SK-N-SH (cell line): Measurements from ENCODE around the gene MRPS15.

ENCODE experiments used
- EP300 ChIP-seq, 2 experiments: IDR thresholded peaks; 2 replicates each; pipeline versions ENCODE4 v1.4.0 to v1.6.1; 2012; ENCODE audit warnings: borderline replicate concordance in 1 of 2, low read depth in 1 of 2, low read length in 1 of 2
- EZH2phosphoT487 ChIP-seq: fragments of 200-600 bp; sonication (generic); IDR thresholded peaks from 2 replicates; pipeline ENCODE4 v1.6.1; 2017; ENCODE audit warnings: low read depth, mixed run types, mild to moderate bottlenecking, antibody characterized with exemption, moderate library complexity, borderline replicate concordance
- FOXJ3 ChIP-seq: sonication (generic); formaldehyde crosslinking; IDR thresholded peaks from 2 replicates; pipeline ENCODE4 v1.5.1; 2020; ENCODE audit warnings: mild to moderate bottlenecking, missing genetic modification reagents
- FOXM1 ChIP-seq: IDR thresholded peaks from 2 replicates; pipeline ENCODE4 v1.4.0; 2012; ENCODE audit warnings: low read depth, mild to moderate bottlenecking
- POLR2AphosphoS5 ChIP-seq: IDR thresholded peaks from 2 replicates; pipeline ENCODE4 v1.6.1; 2012; ENCODE audit warnings: low read depth, low read length
- RFX5 ChIP-seq: IDR thresholded peaks from 2 replicates; pipeline ENCODE4 v1.6.1; 2012; ENCODE audit warnings: mild to moderate bottlenecking, improper control_type of control experiment, low read length
- TCF12 ChIP-seq: IDR thresholded peaks from 2 replicates; pipeline ENCODE4 v1.4.0; 2012
- TEAD4 ChIP-seq: IDR thresholded peaks from 2 replicates; pipeline ENCODE4 v1.4.0; 2012; ENCODE audit warnings: mild to moderate bottlenecking, borderline replicate concordance; ENCODE audit not compliant: insufficient read depth
- YY1 ChIP-seq: IDR thresholded peaks from 2 replicates; pipeline ENCODE4 v1.4.0; 2012; ENCODE audit warnings: low read depth, mild to moderate bottlenecking
- TF ChIP-seq, protein P1 (sequence below): fragments of 200-600 bp; sonication (generic); IDR thresholded peaks from 2 replicates; pipeline ENCODE4 v1.6.1; 2017; ENCODE audit warnings: antibody characterized with exemption, mild to moderate bottlenecking, moderate library complexity
- TF ChIP-seq, protein P2 (sequence below): IDR thresholded peaks from 2 replicates; pipeline ENCODE4 v1.6.1; 2012; ENCODE audit warnings: mild to moderate bottlenecking, low read depth, low read length, moderate library complexity

DNA sequence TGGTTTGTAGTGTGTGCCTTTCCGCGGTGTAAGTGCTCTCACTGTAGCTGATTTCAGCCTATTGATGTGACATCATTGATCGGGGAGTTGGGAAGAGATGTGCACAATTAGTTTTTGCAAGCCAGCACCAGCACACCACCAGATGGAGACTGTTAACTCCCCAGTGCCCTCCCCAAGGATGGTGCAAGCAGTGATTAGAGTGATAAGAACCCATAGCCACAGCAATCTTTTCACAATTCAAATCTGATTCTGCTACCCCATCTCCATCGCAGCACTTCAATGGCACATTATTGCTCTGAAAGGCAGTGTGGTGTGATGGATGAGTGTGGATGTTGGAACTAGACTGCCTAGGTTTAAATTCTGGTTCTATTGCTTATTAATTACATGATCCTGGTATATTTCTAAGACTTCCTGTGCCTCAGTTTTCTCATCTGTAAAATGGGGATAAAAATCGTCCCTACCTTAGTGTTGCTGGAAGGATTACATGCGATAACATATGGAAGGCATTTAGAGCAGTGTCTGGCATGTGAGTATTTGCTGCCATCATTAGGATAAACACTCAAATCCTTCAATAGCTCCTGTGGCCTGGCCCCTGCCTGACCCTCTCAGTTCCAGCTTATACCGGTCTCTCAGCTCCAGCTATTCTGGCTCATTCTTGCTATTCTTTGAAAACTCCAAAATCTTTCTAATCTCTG lies 11.9 kb upstream of the MRPS15 start:
- TF ChIP-seq FOXJ3 (CRISPR knock-in tag) (no peak), TEAD4 (no peak), POLR2AphosphoS5 (no peak), EP300 (IDR thresholded peaks at IDR 0.05; ENCODE audit: borderline replicate concordance in 1 of 2, low read depth in 1 of 2, low read length in 1 of 2) (no peak), FOXM1 (no peak), RFX5 (no peak), TCF12 (no peak), EZH2phosphoT487 (no peak), YY1 (no peak)
- TF ChIP-seq, protein P1, sequence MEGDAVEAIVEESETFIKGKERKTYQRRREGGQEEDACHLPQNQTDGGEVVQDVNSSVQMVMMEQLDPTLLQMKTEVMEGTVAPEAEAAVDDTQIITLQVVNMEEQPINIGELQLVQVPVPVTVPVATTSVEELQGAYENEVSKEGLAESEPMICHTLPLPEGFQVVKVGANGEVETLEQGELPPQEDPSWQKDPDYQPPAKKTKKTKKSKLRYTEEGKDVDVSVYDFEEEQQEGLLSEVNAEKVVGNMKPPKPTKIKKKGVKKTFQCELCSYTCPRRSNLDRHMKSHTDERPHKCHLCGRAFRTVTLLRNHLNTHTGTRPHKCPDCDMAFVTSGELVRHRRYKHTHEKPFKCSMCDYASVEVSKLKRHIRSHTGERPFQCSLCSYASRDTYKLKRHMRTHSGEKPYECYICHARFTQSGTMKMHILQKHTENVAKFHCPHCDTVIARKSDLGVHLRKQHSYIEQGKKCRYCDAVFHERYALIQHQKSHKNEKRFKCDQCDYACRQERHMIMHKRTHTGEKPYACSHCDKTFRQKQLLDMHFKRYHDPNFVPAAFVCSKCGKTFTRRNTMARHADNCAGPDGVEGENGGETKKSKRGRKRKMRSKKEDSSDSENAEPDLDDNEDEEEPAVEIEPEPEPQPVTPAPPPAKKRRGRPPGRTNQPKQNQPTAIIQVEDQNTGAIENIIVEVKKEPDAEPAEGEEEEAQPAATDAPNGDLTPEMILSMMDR, result no peak
- TF ChIP-seq, protein P2, sequence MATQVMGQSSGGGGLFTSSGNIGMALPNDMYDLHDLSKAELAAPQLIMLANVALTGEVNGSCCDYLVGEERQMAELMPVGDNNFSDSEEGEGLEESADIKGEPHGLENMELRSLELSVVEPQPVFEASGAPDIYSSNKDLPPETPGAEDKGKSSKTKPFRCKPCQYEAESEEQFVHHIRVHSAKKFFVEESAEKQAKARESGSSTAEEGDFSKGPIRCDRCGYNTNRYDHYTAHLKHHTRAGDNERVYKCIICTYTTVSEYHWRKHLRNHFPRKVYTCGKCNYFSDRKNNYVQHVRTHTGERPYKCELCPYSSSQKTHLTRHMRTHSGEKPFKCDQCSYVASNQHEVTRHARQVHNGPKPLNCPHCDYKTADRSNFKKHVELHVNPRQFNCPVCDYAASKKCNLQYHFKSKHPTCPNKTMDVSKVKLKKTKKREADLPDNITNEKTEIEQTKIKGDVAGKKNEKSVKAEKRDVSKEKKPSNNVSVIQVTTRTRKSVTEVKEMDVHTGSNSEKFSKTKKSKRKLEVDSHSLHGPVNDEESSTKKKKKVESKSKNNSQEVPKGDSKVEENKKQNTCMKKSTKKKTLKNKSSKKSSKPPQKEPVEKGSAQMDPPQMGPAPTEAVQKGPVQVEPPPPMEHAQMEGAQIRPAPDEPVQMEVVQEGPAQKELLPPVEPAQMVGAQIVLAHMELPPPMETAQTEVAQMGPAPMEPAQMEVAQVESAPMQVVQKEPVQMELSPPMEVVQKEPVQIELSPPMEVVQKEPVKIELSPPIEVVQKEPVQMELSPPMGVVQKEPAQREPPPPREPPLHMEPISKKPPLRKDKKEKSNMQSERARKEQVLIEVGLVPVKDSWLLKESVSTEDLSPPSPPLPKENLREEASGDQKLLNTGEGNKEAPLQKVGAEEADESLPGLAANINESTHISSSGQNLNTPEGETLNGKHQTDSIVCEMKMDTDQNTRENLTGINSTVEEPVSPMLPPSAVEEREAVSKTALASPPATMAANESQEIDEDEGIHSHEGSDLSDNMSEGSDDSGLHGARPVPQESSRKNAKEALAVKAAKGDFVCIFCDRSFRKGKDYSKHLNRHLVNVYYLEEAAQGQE, result no peak
